NCI-H524 (cell line): Measurements from ENCODE around the gene CDT1.
A peak's percentile ranks its signal among the peaks of the same experiment; 100 is the strongest.
"Not testable (repeated sequence)": the region's sequence is repeated elsewhere in the genome, so short reads cannot be mapped to it uniquely, and the experiment has no call there.

Source experiments
- DNase-seq, 2 experiments: peaks; one replicate each; lab custom pipeline; 2025; lab: John Stamatoyannopoulos, UW

Gene CDT1

DNA sequence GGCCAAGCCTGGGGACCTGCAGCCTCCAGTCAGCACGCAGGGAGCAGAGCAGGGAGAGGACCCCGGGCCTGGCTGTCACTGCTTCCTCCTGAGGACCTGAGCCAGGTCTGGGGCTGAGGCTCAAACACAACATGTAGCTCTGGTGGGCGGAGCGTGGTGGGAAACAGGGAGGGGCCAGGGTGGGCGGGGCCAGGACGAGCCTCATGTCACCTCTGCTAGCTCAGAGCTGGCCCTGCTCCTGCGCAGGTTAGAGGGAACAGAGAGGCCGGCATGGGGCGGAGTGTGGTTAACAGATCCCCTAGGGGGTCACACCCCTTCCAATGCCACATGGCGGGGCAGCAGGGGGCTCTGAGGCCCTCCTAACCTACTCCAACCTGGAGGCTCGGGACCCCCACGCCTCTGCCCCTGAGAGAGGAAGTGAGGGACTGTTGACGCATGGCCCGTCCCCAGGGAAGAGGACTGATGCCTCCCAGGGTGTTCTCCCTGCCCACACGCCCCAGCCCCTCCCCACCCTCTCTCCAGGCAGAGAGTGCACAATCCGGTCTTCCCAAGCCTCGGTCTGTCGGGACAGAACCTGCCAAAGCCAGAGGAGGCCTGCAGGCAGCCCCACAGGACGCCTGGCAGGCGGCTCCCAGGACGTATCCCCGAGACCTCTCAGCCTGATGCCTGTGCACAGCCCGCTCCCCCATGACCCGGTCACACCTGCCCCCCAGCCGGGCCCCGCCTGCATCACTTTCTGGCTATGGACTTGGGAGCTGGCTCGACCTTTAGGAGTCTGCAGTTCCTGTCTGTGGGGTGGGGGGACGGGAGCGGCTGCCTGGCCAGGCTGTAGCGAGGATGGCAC lies 33.8 kb upstream of the CDT1 start:
- peak in 1 of 2 experiments; percentile 67 for DNase-seq

GRCh38 chr16:88770461-88771293 lies 32.9 kb upstream of the CDT1 start:
- peak; percentile 97 to 99 for DNase-seq

- DNase-seq: no peak
These were observed 32.3 kb upstream of the CDT1 start for GRCh38 chr16:88771294-88771772.

GRCh38 chr16:88771781-88772180 lies 31.8 kb upstream of the CDT1 start:
- DNase-seq: not testable (repeated sequence)

DNA sequence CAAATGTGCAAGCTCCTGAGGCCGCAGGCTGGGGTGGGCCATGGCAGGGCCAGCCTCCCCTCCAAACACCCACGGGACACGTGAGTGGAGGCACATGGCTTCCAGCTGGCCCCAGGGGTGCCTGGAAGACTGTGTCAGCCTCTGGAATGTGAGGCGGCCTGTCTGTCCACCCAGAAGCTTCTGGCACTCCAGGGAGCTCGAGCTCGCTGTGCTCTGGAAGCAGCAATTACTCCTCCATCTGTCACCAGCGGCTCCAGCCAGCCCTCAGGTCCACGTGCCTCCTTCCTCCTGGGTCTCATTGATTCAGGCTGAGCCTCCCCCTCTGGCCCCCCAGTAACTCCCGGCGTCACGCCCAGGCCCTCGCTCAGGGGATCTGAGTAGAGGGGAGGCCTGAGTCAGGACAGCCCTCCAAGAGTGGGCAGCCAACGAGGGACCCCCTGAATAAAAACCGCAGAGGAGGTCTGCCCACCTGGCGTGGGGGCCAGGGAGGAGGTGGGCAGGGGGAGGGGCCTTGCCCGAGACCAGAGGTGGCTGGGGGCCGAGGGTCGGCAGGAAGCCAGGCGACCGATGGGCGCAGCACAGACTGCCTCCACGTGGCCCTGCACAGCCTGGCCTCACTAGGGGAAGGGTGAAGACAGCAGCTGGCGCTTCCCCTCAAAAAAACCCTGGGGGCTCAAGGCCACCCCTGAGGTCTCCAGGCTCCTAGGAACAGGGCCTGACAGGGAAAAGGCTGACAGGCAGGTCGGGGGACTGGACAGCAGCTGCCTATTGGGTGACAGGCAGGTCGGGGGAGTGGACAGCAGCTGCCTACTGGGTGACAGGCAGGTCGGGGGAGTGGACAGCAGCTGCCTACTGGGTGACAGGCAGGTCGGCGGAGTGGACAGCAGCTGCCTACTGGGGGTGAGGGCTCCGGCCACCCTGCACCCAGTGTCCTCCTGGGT lies 30.4 kb upstream of the CDT1 start:
- DNase-seq: peak; percentile 88 to 94

DNA sequence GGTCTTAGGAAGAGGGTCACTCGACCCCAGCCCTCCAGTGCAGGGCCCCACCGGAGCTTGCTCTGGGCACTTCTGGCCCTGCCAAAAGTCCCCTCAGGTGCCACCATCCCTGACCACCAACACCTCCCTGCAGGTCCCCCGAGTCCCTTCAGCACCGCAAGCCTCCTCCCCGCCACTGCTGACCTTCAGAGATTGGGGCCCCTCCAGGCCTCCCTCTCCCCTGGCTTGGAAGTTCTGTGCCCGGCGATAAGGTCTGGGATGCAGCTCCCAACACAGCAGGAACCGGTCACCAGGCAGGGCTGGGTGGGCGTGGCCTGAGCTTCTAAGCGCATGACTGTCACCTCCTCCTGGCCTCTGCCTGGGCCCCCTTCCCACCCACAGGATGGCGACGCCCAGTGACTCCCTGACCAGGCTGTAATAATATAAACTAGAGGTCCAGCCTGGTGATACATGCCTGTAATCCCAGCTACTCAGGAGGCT lies 29.7 kb upstream of the CDT1 start:
- peak in 1 of 2 experiments; percentile 13 for DNase-seq

DNA sequence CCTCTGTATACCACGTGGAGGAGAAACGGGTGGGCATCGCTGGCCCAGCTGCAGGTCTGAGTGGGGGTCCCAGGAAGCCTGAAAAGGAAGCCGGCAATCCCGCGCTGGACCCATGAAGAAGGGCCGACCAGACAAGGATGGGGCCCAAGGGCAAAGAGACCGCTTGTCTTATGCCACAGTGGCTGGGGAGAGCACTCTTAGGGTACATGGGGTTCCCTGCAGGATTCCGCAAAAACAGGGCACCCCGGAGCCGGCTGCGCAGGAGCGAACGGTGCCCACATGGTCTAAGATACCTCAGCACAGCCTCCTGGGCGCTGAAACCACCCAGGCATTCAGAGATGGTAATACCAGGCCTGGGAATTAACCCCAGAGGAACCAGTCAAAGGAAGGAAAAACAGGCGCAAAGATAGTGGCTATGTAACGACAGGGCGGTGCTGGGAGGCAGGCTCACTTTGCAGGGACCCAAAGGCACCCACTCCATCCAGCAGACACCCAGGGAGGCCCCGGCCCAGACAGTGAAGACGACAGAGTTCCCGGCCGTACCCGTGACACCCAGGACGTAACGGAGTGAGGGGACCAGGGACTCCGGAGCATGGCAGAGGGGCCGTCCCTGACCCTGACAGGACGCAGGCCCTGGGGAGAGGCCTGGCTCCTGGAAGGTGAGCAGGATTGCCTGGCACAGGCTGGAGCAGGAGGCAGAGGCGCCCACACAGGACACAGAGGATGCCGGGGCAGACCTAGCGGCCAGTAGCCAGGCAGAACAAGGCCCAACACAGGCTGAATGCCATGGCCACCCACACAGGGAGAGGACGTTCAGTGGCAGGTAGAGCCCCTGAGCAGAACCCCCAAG lies 28.8 kb upstream of the CDT1 start:
- DNase-seq: no peak

DNA sequence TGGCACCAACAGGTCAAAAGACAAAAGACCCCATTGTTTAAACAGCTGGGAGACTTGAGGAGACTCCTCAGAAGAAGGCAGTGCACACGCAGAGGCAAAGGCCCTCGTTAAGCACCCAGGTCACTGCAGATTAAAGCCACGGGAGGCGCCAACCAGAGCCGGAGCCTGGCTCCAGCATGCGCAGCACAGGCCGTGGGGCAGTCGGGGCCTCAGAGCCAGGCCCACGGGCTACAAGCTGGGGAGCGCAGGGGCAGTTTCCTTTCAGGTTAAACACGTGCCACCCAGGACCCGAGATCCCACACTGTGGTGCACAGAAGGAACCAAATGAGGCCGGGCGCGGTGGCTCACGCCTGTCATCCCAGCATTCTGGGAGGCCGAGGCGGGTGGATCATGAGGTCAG lies 27.8 kb upstream of the CDT1 start:
- DNase-seq: no peak

DNA sequence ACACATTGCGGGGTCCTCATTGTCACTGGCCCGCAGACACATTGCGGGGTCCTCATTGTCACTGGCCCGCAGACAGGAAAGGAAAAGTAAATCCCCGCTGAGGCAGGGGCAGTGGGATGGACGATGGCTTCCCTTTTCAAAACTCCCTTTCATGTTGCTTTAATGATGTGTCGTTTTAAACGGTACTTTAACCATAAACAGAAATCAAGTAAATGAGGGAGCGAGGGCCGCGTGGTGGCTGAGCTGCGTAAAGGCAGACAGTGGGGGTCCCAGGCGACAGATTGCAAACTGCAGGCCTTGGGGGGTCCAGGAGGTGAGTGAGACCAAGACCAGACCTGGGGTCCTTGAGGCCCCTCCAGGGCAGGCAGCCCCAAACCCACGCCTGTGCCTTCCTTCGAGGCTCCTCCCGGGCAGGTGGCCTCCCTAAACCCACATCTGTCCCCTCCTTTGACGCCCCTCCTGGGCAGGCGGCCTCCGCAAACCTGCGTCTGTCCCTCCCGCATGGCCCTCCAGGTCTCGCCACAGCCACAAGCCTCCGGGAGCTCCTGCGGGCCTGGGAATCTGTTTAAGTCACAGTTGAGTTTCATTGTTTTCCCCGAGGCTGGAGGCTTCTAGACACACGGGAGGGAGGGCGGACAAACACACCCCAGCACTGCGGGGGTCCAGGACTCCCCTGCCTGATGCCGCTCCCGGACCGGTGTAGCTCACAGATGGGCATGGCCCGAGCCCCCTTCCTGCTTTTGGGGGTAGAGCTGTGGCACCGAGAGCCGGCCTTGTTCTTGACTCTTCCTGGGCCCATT lies 25.9 kb upstream of the CDT1 start:
- no peak for DNase-seq

- DNase-seq: no peak
These were observed 25.4 kb upstream of the CDT1 start for GRCh38 chr16:88778271-88778525.

- DNase-seq: no peak
These were observed 25.0 kb upstream of the CDT1 start for GRCh38 chr16:88778541-88779065.

DNA sequence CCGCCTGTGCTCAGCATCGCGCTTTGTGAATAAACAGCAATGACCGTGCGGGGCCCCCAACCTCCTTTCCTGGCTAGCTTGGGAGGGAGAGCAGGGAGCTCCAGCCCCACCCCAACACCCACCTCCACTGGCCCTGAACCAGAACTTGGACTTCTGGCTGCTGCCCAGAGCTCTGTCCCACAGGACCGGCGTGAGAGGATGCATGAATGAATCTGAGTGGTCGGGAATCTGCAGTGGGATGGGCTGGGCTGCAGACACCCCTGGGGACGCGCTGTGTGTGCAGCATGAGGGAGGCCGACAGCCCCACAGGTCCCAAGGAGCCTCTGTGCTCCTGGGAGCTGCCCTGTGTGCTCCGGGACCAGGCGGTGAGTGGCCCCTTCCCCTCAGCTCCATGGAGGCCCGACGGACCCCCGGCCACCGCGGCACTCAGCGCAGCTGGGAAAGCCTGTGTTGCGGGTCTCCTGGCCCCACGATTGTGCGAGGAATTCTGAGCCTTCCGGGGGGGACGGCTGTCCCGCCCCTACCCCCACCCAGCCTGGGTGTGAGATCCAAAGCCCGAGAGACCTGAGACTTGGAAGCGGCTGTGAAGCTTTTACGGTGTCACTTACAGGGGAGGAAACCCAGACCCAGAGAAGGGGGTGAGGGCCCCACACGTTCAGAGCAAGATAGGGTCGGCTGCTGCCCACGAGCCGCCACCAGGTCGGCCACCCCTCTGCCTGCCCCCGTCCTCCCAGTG lies 24.0 kb upstream of the CDT1 start:
- DNase-seq: no peak

DNA sequence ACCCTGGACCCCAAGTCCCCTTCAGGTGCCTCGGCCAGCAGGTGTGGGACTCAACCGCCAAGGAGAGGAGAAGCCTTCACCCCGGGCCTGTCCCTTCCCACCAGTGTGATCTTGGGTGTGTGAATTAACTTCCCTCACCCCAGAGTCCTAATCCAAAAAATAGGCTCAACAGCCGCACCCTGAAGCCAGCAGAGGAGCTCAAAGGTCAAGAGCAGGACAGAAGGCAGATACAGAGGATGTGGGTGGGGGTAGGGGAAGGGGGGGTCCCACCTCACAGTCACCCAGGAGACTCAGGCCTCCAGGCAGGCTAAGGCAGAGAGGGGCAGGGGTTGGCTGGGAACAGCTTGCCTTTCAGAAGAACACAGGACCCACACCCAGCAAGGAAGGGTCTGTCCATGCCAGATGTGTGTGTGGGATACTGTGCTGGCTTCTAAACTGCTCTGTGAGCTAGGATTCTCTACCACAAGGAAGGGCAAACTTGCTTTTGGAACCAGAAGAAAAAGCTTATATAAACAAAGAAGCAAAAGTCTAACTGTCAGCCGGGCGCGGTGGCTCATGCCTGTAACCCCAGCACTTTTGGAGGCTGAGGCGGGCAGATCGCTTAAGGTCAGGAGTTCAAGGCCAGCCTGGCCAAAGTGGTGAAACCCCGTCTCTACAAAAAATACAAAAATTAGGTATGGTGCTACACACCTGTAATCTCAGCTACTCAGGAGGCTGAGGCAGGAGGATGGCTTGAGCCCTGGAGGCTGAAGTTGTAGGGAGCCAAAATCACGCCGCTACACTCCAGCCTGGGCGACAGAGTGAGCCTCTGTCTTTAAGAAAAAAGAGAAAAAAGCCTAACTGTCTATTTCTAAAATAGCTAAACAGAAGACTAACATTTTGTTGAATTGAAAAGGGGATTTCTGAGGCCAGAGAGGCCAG lies 23.2 kb upstream of the CDT1 start:
- no peak for DNase-seq

- no peak for DNase-seq
These were observed 22.2 kb upstream of the CDT1 start for GRCh38 chr16:88781140-88782077.

DNA sequence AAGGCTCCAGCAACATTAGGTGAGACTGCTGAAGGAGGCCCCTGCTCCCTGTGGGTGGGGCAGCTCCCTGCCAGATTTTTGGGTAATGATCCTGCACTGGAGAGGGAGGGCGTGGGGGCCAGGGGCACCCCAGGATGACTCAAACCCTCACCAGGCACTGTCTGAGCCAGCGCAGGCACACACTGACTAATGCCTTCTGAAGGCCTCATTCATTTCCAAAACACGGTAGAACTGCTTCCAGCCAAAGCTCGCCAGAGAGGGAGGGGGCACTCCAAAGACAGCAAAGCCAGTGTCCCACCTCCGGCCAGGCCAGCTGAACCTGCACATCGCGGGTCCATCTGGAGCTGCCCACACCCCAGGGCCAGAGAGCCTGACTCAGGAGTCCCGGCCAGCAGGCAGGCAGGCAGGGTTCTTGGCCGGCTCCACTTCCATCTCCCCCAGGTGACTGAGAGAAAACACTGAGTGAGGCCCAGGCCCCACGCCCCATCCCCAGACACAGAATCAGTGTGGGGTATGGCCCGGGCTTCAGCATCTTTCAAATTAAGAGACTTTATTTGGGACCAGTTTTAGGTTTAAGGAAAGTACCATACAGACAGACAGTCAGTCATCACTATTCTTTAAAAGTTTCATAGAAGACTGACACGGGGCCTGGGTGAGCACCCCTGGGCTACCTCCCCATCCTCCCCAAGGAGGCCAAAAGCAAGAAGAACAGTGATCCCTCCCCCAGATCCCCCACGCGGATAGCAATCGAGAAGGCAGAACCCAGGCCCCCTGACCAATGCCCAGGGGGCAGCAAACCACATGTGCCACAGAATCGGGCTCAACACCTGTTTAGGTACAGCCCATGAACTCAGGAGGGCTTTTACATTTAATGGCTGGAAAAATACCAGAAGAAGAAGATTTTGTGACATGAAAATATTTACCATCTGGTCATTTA lies 20.9 kb upstream of the CDT1 start:
- DNase-seq: no peak
